Fibroblast of lung (primary cell): ENCODE results near the gene PPM1G. TPM values are rescaled to one million over a fixed set of nuclear protein-coding genes. Genes with fewer than 3 reads are reported as not detected.

Source experiments
- DNase-seq, 2 donors: peaks; one replicate each; pipeline versions ENCODE4 v3.0.0 to v3.0.0-alpha.2; 2010; ENCODE audit warnings: low read depth in 2 of 2
- H2AFZ ChIP-seq: 2 replicates; pipeline ENCODE4 v1.5.1; 2012; ENCODE audit warnings: low read length, control low read depth, inconsistent platforms
- H3K27ac ChIP-seq: 2 replicates; pipeline ENCODE4 v1.5.1; 2011; ENCODE audit warnings: low read length, control low read depth; ENCODE audit not compliant: insufficient read depth
- H3K27me3 ChIP-seq: 2 replicates; pipeline ENCODE4 v1.5.1; 2011; ENCODE audit warnings: mild to moderate bottlenecking, low read length; ENCODE audit not compliant: control insufficient read depth, insufficient read depth
- H3K36me3 ChIP-seq: 2 replicates; pipeline ENCODE4 v1.5.1; 2011; ENCODE audit warnings: low read length; ENCODE audit not compliant: control insufficient read depth, insufficient read depth
- H3K4me1 ChIP-seq: 2 replicates; pipeline ENCODE4 v1.5.1; 2011; ENCODE audit warnings: low read length; ENCODE audit not compliant: control insufficient read depth, insufficient read depth; ENCODE audit errors: extremely low read depth
- H3K4me2 ChIP-seq: 2 replicates; pipeline ENCODE4 v1.5.1; 2011; ENCODE audit warnings: low read length, control low read depth; ENCODE audit not compliant: insufficient read depth; ENCODE audit errors: extremely low read depth
- H3K4me3 ChIP-seq, 4 experiments: fragments of 200-600 bp in 1 of 4; sonication (generic) in 1 of 4; replicated peaks in 1 of 4; 2 replicates each; pipeline ENCODE4 v1.5.1; 2011 to 2016; ENCODE audit warnings: low read length in 4 of 4, low read depth in 3 of 4, mild to moderate bottlenecking in 3 of 4, control low read depth in 2 of 4, inconsistent platforms in 1 of 4, mixed read lengths in 1 of 4; ENCODE audit not compliant: insufficient read depth in 1 of 4; ENCODE audit errors: control extremely low read depth in 1 of 4
- H3K79me2 ChIP-seq: 2 replicates; pipeline ENCODE4 v1.5.1; 2012; ENCODE audit warnings: mild to moderate bottlenecking, low read length, inconsistent platforms; ENCODE audit not compliant: control insufficient read depth, insufficient read depth
- H3K9ac ChIP-seq: 2 replicates; pipeline ENCODE4 v1.5.1; 2011; ENCODE audit warnings: mild to moderate bottlenecking, low read length, control low read depth; ENCODE audit not compliant: insufficient read depth
- H3K9me3 ChIP-seq: 2 replicates; pipeline ENCODE4 v1.5.1; 2012; ENCODE audit warnings: low read depth, low read length; ENCODE audit not compliant: control insufficient read depth, insufficient read depth
- H4K20me1 ChIP-seq: 2 replicates; pipeline ENCODE4 v1.5.1; 2011; ENCODE audit warnings: low read length; ENCODE audit not compliant: control insufficient read depth, insufficient read depth; ENCODE audit errors: extremely low read depth
- EZH2 ChIP-seq: IDR thresholded peaks from 2 replicates; pipeline ENCODE4 v1.5.1; 2012; ENCODE audit warnings: low read length, control low read depth, mild to moderate bottlenecking; ENCODE audit errors: missing control alignments
- polyA plus RNA-seq, 2 donors: library from polyadenylated mRNA; depleted of rRNA in 1 of 2; stranded (reverse) in 1 of 2; unstranded in 1 of 2; fragments of >200 nt; gene quantifications; 2 replicates each; pipeline ENCODE4 v1.2.1, GENCODE V29; 2011 to 2012; ENCODE audit warnings: missing spikeins in 1 of 2
- total RNA-seq: library from RNA; depleted of rRNA; stranded (reverse); fragments of >200 nt; gene quantifications from 2 replicates; pipeline ENCODE4 v1.2.1, GENCODE V29; 2014
- TF ChIP-seq, protein P1 (sequence below), 2 donors: IDR thresholded peaks in 1 of 2; conservative IDR thresholded peaks in 1 of 2; 1 replicate in 1 of 2; 2 replicates in 1 of 2; pipeline ENCODE4 v1.5.1; 2011 to 2012; ENCODE audit warnings: low read length in 2 of 2, control low read depth in 1 of 2, inconsistent platforms in 1 of 2, low read depth in 1 of 2, mild to moderate bottlenecking in 1 of 2

PPM1G gene
- total and polyA plus RNA-seq, 2 donors (not counting 1 experiment from before 2014, with no cell fraction given), result 54.7 to 67.0 TPM

DNA sequence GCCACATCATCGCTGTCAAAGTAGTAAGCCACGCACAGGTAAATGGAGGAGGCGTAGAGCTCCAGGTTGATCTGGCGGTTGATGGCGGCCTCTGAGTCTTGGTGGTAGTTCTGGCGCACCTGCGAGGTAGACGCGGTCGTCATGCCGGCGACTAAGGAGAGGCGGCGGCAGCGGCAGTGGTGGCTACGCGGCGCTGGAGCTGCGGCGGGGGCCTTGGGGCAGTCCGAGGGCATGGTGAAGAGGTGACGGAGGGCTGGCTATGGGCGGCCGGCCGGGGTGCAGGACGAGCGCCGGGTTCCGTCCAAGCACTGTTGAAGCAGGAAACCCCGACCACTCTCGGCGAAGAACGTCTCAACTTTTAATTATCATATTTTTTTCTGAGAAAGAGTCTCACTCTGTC is 16.2 kb downstream of the PPM1G start:
- Histone ChIP-seq H3K4me1 (no peaks in the 10 kb centered on the region), H3K27ac (no peak overlapping the region), H3K36me3 (no peaks in the 10 kb centered on the region), H3K9me3 (no peaks in the 10 kb centered on the region), H3K27me3 (no peaks in the 10 kb centered on the region), H3K79me2 (peaks cover 75% of the 10 kb centered on the region), H3K9ac (no peak overlapping the region), H2AFZ (no peak overlapping the region), H3K4me2 (no peak overlapping the region), H3K4me3 (no peak overlapping the region), H4K20me1 (no peaks in the 10 kb centered on the region)
- no peak for TF ChIP-seq EZH2
- TF ChIP-seq, protein P1, sequence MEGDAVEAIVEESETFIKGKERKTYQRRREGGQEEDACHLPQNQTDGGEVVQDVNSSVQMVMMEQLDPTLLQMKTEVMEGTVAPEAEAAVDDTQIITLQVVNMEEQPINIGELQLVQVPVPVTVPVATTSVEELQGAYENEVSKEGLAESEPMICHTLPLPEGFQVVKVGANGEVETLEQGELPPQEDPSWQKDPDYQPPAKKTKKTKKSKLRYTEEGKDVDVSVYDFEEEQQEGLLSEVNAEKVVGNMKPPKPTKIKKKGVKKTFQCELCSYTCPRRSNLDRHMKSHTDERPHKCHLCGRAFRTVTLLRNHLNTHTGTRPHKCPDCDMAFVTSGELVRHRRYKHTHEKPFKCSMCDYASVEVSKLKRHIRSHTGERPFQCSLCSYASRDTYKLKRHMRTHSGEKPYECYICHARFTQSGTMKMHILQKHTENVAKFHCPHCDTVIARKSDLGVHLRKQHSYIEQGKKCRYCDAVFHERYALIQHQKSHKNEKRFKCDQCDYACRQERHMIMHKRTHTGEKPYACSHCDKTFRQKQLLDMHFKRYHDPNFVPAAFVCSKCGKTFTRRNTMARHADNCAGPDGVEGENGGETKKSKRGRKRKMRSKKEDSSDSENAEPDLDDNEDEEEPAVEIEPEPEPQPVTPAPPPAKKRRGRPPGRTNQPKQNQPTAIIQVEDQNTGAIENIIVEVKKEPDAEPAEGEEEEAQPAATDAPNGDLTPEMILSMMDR (conservative IDR thresholded peaks at IDR 0.05 in 1 of 2, IDR thresholded peaks at IDR 0.05 in 1 of 2; ENCODE audit: low read depth in 1 of 2, low read length in 2 of 2), result no peak
- DNase-seq, result no peak

GRCh38 chr2:27390822-27391679 is 18.3 kb downstream of the PPM1G start:
- no peaks in the 10 kb centered on the region for H3K27me3 ChIP-seq
- H3K4me3 ChIP-seq, result no peak overlapping the region
- H3K4me1 ChIP-seq, result no peaks in the 10 kb centered on the region
- H3K4me2 ChIP-seq, result no peak overlapping the region
- H2AFZ ChIP-seq, result no peak overlapping the region
- TF ChIP-seq, protein P1 (conservative IDR thresholded peaks at IDR 0.05 in 1 of 2, IDR thresholded peaks at IDR 0.05 in 1 of 2; ENCODE audit: low read depth in 1 of 2, low read length in 2 of 2), result no peak
- TF ChIP-seq EZH2, result no peak
- H3K9ac ChIP-seq, result no peak overlapping the region
- no peaks in the 10 kb centered on the region for H3K36me3 ChIP-seq
- H3K79me2 ChIP-seq, result peaks cover 54% of the 10 kb centered on the region
- DNase-seq, result no peak
- no peaks in the 10 kb centered on the region for H4K20me1 ChIP-seq
- H3K9me3 ChIP-seq, result no peaks in the 10 kb centered on the region
- no peak overlapping the region for H3K27ac ChIP-seq

- peak overlapping the region; percentile 90 for H3K9ac ChIP-seq
- peak overlapping the region; percentile 99 for H3K27ac ChIP-seq
Measured at GRCh38 chr2:27381577-27382181, 27.7 kb downstream of the PPM1G start.

More at GRCh38 chr2:27381577-27382181, 27.7 kb downstream of the PPM1G start:
- TF ChIP-seq, protein P1 (conservative IDR thresholded peaks at IDR 0.05 in 1 of 2, IDR thresholded peaks at IDR 0.05 in 1 of 2; ENCODE audit: low read depth in 1 of 2, low read length in 2 of 2), result no peak
- no peak for TF ChIP-seq EZH2
- H3K79me2 ChIP-seq, result peaks cover 17% of the 10 kb centered on the region
- no peaks in the 10 kb centered on the region for H3K9me3 ChIP-seq
- peak overlapping the region; percentile 74 for H3K4me2 ChIP-seq
- DNase-seq, result no peak
- no peak overlapping the region for H3K4me3 ChIP-seq
- no peaks in the 10 kb centered on the region for H3K27me3 ChIP-seq
- H3K4me1 ChIP-seq, result peaks cover 3% of the 10 kb centered on the region
- peaks cover 32% of the 10 kb centered on the region for H3K36me3 ChIP-seq
- H2AFZ ChIP-seq, result no peak overlapping the region
- H4K20me1 ChIP-seq, result no peaks in the 10 kb centered on the region
